ENCODE data around the gene WDPCP.

GRCh38 chr2:63093502-63093901, 494.8 kb downstream of the WDPCP start:
- TF ChIP-seq CTCF (IDR thresholded peaks at IDR 0.05) (no peak), POLR2A (IDR thresholded peaks at IDR 0.05) (no peak)
